ENCODE results near the gene FAM184A.
"Not testable (repeated sequence)": the region's sequence is repeated elsewhere in the genome, so short reads cannot be mapped to it uniquely, and the experiment has no call there.

The FAM184A gene

DNA sequence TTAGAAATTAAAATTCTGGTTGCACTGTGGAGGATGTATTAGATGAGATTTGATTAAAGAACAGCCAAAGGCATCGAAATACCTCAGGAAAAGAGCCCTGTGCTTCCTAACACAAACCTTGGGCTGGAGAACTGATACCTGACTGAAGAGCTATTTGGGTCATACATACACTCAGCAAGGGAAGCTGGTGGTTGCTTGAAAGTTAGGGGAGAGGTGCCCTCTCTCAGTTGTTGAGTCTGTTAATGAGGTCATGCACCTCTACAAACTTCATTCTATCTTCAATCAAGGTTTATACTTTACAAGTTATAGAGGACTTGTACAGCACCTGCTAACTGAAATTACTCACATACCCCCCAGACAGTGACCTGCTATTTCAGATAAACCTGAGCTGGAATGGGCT is 25.5 kb downstream of the FAM184A start:
- no peak for DNase-seq

DNA sequence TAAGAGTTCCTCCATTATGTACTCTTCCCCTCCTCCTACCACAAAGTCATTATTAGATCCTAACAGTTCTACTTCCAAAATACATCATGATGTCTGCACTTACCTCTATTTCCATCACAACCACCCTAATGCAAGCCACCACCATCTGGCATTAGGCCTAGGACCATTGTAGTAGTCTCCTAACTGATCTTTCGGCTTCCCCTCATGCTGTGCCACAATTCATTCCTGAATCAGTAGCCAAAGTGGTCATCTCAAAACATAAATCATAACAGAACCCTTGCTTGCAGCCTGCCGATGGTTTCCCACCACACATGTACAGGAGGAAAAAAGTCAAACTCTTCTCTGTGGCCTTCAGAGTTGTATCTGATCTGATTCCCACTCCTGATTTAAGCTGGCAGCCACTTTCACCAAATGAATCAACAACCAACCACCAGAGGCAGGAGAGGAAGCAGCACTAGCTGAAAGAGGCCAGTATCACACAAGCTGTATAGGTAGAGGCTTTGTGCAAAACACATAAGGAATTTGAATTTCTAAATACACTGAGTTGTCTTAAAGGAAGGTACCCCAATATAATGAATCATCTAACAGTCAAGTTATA is 26.1 kb downstream of the FAM184A start:
- DNase-seq, result no peak

DNA sequence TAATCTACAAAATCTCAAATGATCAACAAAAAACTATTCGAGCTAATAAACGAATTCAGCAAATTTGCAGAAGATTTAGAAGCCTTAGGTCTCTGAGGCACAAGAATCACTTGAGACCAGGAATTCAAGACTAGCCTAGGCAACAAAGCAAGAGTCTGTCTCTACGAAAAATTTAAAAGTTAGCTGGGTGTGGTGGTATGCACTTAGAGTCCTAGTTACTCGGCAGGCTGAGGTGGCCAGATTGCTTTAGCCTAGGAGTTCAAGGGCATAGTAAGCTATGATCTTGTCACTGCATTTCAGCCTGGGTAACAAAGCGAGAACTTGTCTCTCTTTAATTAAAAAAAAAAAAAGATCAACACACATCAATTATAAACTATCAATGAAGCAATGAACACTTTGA is 34.2 kb downstream of the FAM184A start:
- DNase-seq, result no peak

GRCh38 chr6:119043783-119044182 is 34.7 kb downstream of the FAM184A start:
- DNase-seq, result no peak

- no peak for DNase-seq
Observed at GRCh38 chr6:119043265-119043664, 35.2 kb downstream of the FAM184A start.

- DNase-seq, result no peak
Observed at GRCh38 chr6:119040636-119041035, 37.8 kb downstream of the FAM184A start.

DNA sequence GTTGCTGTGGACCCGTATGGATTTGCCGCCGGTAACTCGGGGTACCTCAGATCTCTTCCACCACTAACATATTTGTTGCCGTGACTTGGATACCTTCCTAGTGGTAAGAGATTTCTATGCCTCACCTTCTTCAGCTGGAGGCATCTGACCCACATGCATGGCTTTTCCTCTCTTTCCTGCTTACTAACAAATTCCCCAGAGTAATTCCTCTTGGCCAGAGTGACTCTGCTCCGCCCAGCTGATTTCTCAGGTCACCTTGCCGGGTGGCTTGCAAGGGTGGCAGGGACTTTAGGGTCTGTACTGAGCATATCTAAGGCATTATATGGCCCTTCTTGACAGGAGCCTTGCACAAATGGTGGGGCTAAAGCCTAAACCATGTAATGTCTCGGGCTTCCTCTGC is 38.2 kb downstream of the FAM184A start:
- DNase-seq, result no peak

DNA sequence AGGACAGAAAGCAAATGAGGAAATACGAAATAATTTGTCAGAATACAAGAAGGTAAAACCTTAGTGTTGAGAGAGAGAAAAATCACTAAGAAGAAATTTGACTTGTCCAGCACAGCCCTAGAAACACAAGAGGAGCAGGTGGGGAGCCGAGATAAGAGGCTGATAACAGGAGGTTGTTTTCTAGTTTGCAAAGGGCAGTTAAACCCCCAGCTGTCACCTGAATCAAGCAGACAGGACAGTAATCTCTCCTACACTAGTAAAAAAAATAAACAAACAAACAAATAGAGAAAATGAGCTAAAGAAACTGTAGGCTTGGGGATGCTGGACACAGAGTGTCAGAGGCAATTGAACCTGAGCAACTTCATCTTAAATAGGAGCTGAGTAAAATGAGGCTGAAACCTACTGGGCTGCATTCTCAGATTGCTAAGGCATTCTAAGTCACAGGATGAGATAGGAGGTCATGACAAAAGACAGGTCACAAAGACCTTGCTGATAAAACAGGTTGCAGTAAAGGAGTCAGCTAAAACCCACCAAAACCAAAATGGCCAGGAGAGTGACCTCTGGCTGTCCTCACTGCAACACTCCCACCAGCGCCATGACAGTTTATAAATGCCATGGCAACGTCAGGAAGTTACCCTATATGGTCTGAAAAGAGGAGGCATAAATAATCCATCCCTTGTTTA is 40.4 kb downstream of the FAM184A start:
- no peak for DNase-seq

- no peak for DNase-seq
Observed at GRCh38 chr6:119037264-119037663, 41.2 kb downstream of the FAM184A start.

GRCh38 chr6:119036081-119036480 is 42.4 kb downstream of the FAM184A start:
- DNase-seq, result no peak

DNA sequence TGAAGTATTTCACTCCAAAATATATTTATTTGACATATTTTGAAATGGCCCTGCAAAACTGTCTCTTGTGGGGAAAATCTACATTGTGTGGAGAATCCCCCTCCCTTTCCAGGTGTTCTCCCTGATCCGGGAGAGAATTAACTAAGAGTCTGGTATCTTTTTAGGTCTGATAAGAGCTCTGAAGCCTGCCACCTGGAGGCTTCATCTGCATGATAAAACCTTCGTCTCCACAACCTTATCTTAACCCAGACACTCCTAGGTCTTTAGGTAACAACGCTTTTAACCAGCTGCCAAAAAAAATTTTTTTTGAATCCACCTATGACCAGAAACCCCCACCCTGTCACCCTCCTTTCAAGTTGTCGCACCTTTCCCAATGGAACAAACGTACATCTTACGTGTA is 43.0 kb downstream of the FAM184A start:
- DNase-seq, result no peak

DNA sequence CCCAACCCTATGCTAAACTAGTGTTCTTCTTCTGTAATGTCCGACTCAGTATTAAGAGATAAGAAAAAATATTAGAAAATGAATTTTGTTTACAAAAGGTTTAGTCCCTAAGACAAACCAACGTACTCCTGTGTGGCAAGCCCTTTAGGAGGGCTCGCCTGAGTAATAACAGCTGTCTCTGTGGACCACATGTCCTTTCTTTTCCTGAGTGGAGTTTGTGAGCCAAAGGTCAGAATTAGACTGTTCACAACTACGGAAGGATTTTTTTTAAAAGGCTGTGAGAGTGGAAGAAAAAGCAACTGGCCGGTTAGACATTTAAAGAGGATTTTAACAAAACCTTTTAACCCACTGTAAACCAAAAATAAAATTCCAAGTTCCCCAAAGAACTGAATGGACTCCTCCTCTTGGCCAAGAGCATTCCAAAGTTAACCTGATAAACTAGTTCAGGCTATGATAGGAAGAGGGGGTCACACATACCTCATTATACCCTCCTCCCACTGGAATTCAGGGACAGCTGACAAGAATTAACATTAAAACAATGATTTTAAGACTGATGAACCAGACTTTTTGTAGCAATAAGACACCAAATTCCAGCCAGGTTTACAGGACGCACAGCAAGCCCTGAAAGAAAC is 43.5 kb downstream of the FAM184A start:
- DNase-seq, result no peak

DNA sequence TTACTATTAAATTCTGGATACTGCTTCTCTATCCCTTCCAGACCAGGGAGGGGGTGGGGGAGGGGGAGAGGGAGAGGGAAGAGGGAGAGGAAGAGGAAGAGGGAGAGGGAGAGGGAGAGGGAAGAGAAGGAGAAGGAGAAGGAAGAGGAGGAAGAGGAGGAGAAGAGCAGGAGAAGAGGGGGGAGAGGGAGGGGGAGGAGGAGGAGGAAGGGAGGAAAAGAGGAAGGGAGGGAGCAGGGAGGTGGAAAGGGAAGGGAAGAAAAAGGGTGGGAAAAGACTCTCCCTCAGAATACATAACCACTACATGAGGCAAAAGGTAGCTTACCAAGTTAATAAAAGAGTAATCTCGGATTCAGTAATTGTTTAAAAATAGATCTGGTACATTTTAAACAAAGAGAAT is 46.0 kb downstream of the FAM184A start:
- DNase-seq, result no peak

GRCh38 chr6:119030759-119031158 is 47.7 kb downstream of the FAM184A start:
- no peak for DNase-seq

DNA sequence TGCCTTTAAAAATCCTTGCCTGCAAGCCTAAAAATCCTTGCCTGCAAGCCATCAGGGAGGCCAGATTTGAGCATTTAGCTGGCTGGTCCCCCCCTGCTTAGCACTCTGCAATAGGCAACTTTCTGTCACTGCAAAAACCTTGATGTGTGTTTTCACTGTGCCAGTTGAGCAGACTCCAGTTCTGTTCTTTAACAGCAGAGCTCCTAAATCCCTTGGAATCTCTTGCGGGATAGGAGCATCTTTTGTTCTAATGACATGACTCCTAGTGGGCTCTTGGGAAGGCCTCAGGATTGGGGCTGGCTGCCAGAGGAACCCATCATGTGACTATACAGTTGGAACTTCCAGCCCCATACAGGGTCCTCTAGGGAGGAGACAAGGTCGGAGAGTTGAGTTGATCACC is 50.4 kb downstream of the FAM184A start:
- no peak for DNase-seq

DNA sequence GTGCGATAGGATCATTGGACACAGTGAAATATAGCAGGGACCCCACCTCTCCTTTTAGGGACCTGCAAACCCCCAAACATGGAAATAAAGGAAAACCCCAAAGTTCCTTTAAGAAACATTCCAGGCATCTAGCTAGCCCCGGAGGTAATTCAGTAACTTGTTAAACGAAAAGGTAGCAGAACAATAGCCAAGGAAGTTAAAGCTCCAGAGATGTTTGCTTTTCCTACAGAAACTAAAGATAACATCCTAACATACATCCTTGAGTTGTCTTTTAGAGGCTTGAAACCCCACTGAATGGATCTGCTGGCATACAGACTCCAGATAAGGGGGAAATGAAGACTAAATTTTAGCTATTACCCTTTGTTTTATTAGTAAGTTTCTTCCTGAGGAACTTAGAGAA is 51.0 kb downstream of the FAM184A start:
- DNase-seq, result no peak

DNA sequence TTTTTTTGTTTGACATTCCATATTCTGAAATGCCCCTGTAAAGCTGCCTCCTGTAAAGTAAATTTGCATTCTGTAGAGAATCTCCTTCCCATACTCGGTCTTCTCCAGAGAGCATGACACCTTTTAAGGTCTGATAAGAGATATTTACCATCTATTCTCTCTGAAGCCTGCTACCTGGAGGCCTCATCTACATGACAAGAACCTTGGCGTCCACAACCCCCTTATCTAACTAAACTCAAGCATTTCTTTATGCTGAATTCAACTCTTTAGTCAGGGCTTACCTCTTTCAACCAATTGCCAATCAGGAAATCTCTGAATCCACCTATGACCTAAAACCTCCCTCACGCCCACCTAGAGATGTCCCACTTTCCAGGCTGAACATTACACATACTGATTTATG is 51.6 kb downstream of the FAM184A start:
- no peak for DNase-seq

GRCh38 chr6:119025793-119026192 is 52.7 kb downstream of the FAM184A start:
- no peak for DNase-seq

- DNase-seq, result no peak
Observed at GRCh38 chr6:119024111-119024510, 54.4 kb downstream of the FAM184A start.

- no peak for DNase-seq
Observed at GRCh38 chr6:119022796-119023195, 55.7 kb downstream of the FAM184A start.

- no peak for DNase-seq
Observed at GRCh38 chr6:119020597-119021561, 57.6 kb downstream of the FAM184A start.

- not testable (repeated sequence) for DNase-seq
Observed at GRCh38 chr6:119015165-119015564, 63.3 kb downstream of the FAM184A start.

DNA sequence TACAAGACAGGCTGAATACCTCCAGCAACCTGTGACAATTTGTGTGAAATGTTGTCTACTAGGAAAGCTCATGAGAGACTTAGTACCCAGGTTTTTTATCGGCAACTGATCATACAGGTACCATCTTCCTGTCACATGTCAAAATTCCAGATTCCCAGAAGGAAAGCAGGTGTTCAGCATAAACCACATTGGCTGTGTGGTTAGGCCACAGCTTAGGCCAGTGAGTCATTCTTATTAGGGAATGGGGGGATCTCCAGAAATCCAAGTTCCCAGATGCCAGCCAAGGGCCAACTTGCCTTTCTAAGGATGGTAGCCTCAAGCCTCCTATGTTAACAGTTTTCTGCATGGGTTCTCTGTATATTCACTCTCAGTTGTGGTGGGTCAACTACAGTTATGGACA is 65.9 kb downstream of the FAM184A start:
- no peak for DNase-seq

Data from inflammatory macrophage treated with lipopolysaccharide for 1 hour (primary cell).